H9 (cell line): ENCODE measurements around the gene CELF1. TPM values are rescaled to one million over a fixed set of nuclear protein-coding genes. Genes with fewer than 3 reads are reported as not detected.

Source experiments
- DNase-seq: peaks from one replicate; pipeline ENCODE4 v3.0.0-alpha.2; 2017
- H2AFZ ChIP-seq: one replicate; pipeline ENCODE4 v1.6.1; 2013; ENCODE audit warnings: mild to moderate bottlenecking, low read length, control low read depth, moderate library complexity
- H2AK5ac ChIP-seq: 2 replicates; pipeline ENCODE4 v1.6.1; 2013; ENCODE audit warnings: low read length, control low read depth, mixed read lengths; ENCODE audit not compliant: insufficient read length
- H2BK120ac ChIP-seq: one replicate; pipeline ENCODE4 v1.6.1; 2013; ENCODE audit warnings: low read depth, mild to moderate bottlenecking, low read length, control low read depth, inconsistent platforms; ENCODE audit not compliant: poor library complexity, severe bottlenecking
- H2BK12ac ChIP-seq: 2 replicates; pipeline ENCODE4 v1.6.1; 2013; ENCODE audit warnings: low read length, control low read depth, mixed read lengths, low read depth; ENCODE audit not compliant: insufficient read length
- H2BK15ac ChIP-seq: 2 replicates; pipeline ENCODE4 v1.6.1; 2013; ENCODE audit warnings: low read depth, low read length, control low read depth
- H2BK20ac ChIP-seq: one replicate; pipeline ENCODE4 v1.6.1; 2013; ENCODE audit warnings: low read depth, mild to moderate bottlenecking, low read length, control low read depth, inconsistent platforms; ENCODE audit not compliant: poor library complexity, severe bottlenecking
- H2BK5ac ChIP-seq: 2 replicates; pipeline ENCODE4 v1.6.1; 2013; ENCODE audit warnings: low read length, control low read depth, mixed read lengths; ENCODE audit not compliant: insufficient read length
- H3K14ac ChIP-seq: 2 replicates; pipeline ENCODE4 v1.6.1; 2013; ENCODE audit warnings: low read length, control low read depth; ENCODE audit not compliant: insufficient read depth
- H3K18ac ChIP-seq: 2 replicates; pipeline ENCODE4 v1.6.1; 2013; ENCODE audit warnings: low read depth, mild to moderate bottlenecking, mixed read lengths, low read length, control low read depth; ENCODE audit not compliant: insufficient read length
- H3K23ac ChIP-seq: 2 replicates; pipeline ENCODE4 v1.6.1; 2013; ENCODE audit warnings: low read length, control low read depth, mixed read lengths, low read depth; ENCODE audit not compliant: insufficient read length
- H3K23me2 ChIP-seq: 2 replicates; pipeline ENCODE4 v1.6.1; 2013; ENCODE audit warnings: low read depth, mild to moderate bottlenecking, mixed read lengths, low read length, control low read depth; ENCODE audit not compliant: insufficient read length, poor library complexity, severe bottlenecking
- H3K27ac ChIP-seq: 2 replicates; pipeline ENCODE4 v1.5.1; 2013; ENCODE audit warnings: low read length, control low read depth, mixed read lengths, low read depth; ENCODE audit not compliant: insufficient read length
- H3K27me3 ChIP-seq: 2 replicates; pipeline ENCODE4 v1.6.1; 2013; ENCODE audit warnings: low read length, control low read depth, inconsistent platforms; ENCODE audit not compliant: insufficient read depth
- H3K4ac ChIP-seq: 2 replicates; pipeline ENCODE4 v1.6.1; 2013; ENCODE audit warnings: low read depth, mild to moderate bottlenecking, control low read depth, inconsistent platforms, low read length, moderate library complexity
- H3K4me1 ChIP-seq: 2 replicates; pipeline ENCODE4 v1.6.1; 2013; ENCODE audit warnings: low read length, control low read depth, inconsistent platforms; ENCODE audit not compliant: insufficient read depth
- H3K4me2 ChIP-seq: 2 replicates; pipeline ENCODE4 v1.6.1; 2013; ENCODE audit warnings: low read length, control low read depth, mixed read lengths; ENCODE audit not compliant: insufficient read length, insufficient read depth
- H3K56ac ChIP-seq: 2 replicates; pipeline ENCODE4 v1.6.1; 2013; ENCODE audit warnings: low read depth, mild to moderate bottlenecking, mixed read lengths, low read length, control low read depth; ENCODE audit not compliant: insufficient read length
- H3K79me1 ChIP-seq: 2 replicates; pipeline ENCODE4 v1.6.1; 2013; ENCODE audit warnings: low read depth, mild to moderate bottlenecking, moderate library complexity, low read length, control low read depth, inconsistent platforms; ENCODE audit not compliant: insufficient read depth, poor library complexity, severe bottlenecking
- H3K79me2 ChIP-seq: 2 replicates; pipeline ENCODE4 v1.6.1; 2013; ENCODE audit warnings: low read length, control low read depth, inconsistent platforms; ENCODE audit not compliant: insufficient read depth
- H3K9ac ChIP-seq: 2 replicates; pipeline ENCODE4 v1.6.1; 2013; ENCODE audit warnings: low read length, control low read depth, mixed read lengths; ENCODE audit not compliant: insufficient read length; ENCODE audit errors: extremely low read depth
- H3K9me3 ChIP-seq: one replicate; pipeline ENCODE4 v1.6.1; 2013; ENCODE audit warnings: low read depth, low read length, inconsistent platforms; ENCODE audit not compliant: control insufficient read depth
- H3T11ph ChIP-seq: one replicate; pipeline ENCODE4 v1.6.1; 2013; ENCODE audit warnings: mild to moderate bottlenecking, low read length, control low read depth, inconsistent platforms
- H4K20me1 ChIP-seq: one replicate; pipeline ENCODE4 v1.6.1; 2013; ENCODE audit not compliant: control insufficient read depth, insufficient read length, insufficient read depth
- H4K5ac ChIP-seq: 2 replicates; pipeline ENCODE4 v1.6.1; 2013; ENCODE audit warnings: low read depth, mild to moderate bottlenecking, mixed read lengths, low read length, control low read depth; ENCODE audit not compliant: insufficient read length
- H4K8ac ChIP-seq: replicated peaks from 2 replicates; pipeline ENCODE4 v1.6.1; 2013; ENCODE audit warnings: low read length, control low read depth, mixed read lengths, low read depth; ENCODE audit not compliant: insufficient read length
- H4K91ac ChIP-seq: 2 replicates; pipeline ENCODE4 v1.6.1; 2013; ENCODE audit warnings: low read depth, mild to moderate bottlenecking, moderate library complexity, mixed read lengths, low read length, control low read depth; ENCODE audit not compliant: insufficient read length
- H3K27ac Mint-ChIP-seq, 3 experiments: 2 replicates in 2 of 3; 3 replicates in 1 of 3; pipeline ENCODE4 v1.8.0; 2020 to 2021; ENCODE audit warnings: mixed read lengths in 3 of 3, mild to moderate bottlenecking in 1 of 3, moderate library complexity in 1 of 3
- H3K27me3 Mint-ChIP-seq: 2 replicates; pipeline ENCODE4 v1.8.0; 2021; ENCODE audit warnings: low read depth, mild to moderate bottlenecking, moderate library complexity, mixed read lengths
- H3K36me3 Mint-ChIP-seq, 3 experiments: 2 replicates in 2 of 3; 3 replicates in 1 of 3; pipeline ENCODE4 v1.8.0; 2020 to 2021; ENCODE audit warnings: low read depth in 3 of 3, mixed read lengths in 3 of 3; ENCODE audit not compliant: insufficient read depth in 1 of 3
- H3K4me1 Mint-ChIP-seq, 2 experiments: 2 replicates each; pipeline ENCODE4 v1.8.0; 2020; ENCODE audit warnings: mixed read lengths in 2 of 2
- H3K4me3 Mint-ChIP-seq, 2 experiments: 2 replicates in 1 of 2; 3 replicates in 1 of 2; pipeline ENCODE4 v1.8.0; 2020 to 2021; ENCODE audit warnings: mild to moderate bottlenecking in 2 of 2, mixed read lengths in 2 of 2, moderate library complexity in 1 of 2
- H3K9me3 Mint-ChIP-seq, 2 experiments: 2 replicates in 1 of 2; 3 replicates in 1 of 2; pipeline ENCODE4 v1.8.0; 2020; ENCODE audit warnings: mild to moderate bottlenecking in 2 of 2, mixed read lengths in 2 of 2, moderate library complexity in 1 of 2
- WGBS: extraction: QIAGEN DNeasy Blood & Tissue Kit; methylation state at CpG from one replicate; pipeline ENCODE4 v1.1.7; 2013; ENCODE audit warnings: missing lambda C conversion rate, low lambda C conversion rate, mixed read lengths; ENCODE audit not compliant: insufficient read length; ENCODE audit errors: extremely low coverage; 5-methylcytosine and 5-hydroxymethylcytosine counted together
- total RNA-seq: library from RNA; stranded (reverse); gene quantifications from 2 replicates; pipeline ENCODE4 v1.2.1, GENCODE V29; 2021
- TF ChIP-seq, protein P1 (sequence below): fragments of 200-600 bp; sonication (generic); conservative IDR thresholded peaks from 3 replicates; pipeline ENCODE4 v1.8.0; 2021; ENCODE audit warnings: antibody characterized with exemption, mild to moderate bottlenecking

Gene CELF1
- total RNA-seq, 1 experiment from 2014 or later, result 211 TPM

DNA sequence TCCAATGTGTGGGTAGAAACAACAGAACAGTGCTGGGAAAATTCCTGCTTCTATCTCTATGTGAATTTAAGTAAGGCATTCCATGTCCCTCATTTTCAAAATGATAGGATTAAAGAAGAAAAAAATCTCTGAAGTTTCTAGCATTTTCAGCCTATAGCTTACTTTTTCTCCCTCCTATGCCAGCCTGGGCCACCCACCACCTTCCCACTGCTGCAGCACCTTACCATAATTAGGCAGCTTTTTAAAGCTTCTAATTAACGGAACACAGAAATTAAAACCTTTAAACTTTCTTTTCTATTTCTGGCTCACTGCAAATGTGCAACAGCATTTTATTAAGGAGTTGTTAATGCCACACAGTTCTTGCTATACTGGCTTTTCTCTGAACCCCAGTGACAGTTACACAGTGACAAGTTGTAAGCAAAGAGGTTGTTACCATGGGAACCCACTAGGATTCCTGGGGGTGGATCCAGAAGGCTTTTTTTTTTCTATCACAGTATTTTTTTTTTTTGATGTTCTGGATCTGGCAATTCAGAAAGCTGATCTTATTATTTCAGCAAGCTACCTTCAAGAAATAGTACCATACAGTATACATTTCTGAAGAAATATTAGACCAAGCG is 20.2 kb downstream of the CELF1 start:
- no peak overlapping the region for H2BK12ac ChIP-seq
- no peak overlapping the region for H4K5ac ChIP-seq
- no peak overlapping the region for H2BK15ac ChIP-seq
- no peaks in the 10 kb centered on the region for H3K4me1 ChIP-seq
- peaks cover 4% of the 10 kb centered on the region for H3K79me1 ChIP-seq
- H3K4me2 ChIP-seq, result no peak overlapping the region
- DNase-seq, result no peak
- TF ChIP-seq, protein P1, sequence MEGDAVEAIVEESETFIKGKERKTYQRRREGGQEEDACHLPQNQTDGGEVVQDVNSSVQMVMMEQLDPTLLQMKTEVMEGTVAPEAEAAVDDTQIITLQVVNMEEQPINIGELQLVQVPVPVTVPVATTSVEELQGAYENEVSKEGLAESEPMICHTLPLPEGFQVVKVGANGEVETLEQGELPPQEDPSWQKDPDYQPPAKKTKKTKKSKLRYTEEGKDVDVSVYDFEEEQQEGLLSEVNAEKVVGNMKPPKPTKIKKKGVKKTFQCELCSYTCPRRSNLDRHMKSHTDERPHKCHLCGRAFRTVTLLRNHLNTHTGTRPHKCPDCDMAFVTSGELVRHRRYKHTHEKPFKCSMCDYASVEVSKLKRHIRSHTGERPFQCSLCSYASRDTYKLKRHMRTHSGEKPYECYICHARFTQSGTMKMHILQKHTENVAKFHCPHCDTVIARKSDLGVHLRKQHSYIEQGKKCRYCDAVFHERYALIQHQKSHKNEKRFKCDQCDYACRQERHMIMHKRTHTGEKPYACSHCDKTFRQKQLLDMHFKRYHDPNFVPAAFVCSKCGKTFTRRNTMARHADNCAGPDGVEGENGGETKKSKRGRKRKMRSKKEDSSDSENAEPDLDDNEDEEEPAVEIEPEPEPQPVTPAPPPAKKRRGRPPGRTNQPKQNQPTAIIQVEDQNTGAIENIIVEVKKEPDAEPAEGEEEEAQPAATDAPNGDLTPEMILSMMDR, result no peak
- no peaks in the 10 kb centered on the region for H3K23me2 ChIP-seq
- peaks cover 64% of the 10 kb centered on the region; the same call in 1 of the 2 replicates for H3K79me2 ChIP-seq
- no peak overlapping the region for H3T11ph ChIP-seq
- H3K27ac Mint-ChIP-seq, result peak overlapping the region in 1 of 3 experiments; percentile 49; a peak in 2 of 7 replicates
- peaks cover 13 to 14% of the 10 kb centered on the region in 2 experiments for H3K4me1 Mint-ChIP-seq
- H4K91ac ChIP-seq, result no peak overlapping the region
- no peak overlapping the region for H3K4me3 Mint-ChIP-seq
- H3K9me3 Mint-ChIP-seq, result no peaks in the 10 kb centered on the region
- no peak overlapping the region for H3K23ac ChIP-seq
- H3K9ac ChIP-seq, result no peak overlapping the region
- H3K27me3 ChIP-seq, result no peaks in the 10 kb centered on the region
- no peak overlapping the region for H2BK20ac ChIP-seq
- WGBS, result no CpG with 5 or more reads among the region's 2 CpGs
- no peaks in the 10 kb centered on the region; the same call in 1 of the 2 replicates for H3K27me3 Mint-ChIP-seq
- no peak overlapping the region for H3K4ac ChIP-seq
- no peak overlapping the region for H2AK5ac ChIP-seq
- no peak overlapping the region for H2BK120ac ChIP-seq
- no peak overlapping the region for H3K14ac ChIP-seq
- no peak overlapping the region for H2AFZ ChIP-seq
- H3K27ac ChIP-seq, result no peak overlapping the region
- H4K8ac ChIP-seq, result no peak overlapping the region
- H2BK5ac ChIP-seq, result no peak overlapping the region
- H3K18ac ChIP-seq, result no peak overlapping the region
- no peaks in the 10 kb centered on the region for H4K20me1 ChIP-seq
- no peaks in the 10 kb centered on the region for H3K9me3 ChIP-seq
- no peak overlapping the region for H3K56ac ChIP-seq
- H3K36me3 Mint-ChIP-seq, result peaks cover 1 to 20% (median 4%) of the 10 kb centered on the region in 3 experiments; a peak in 5 of 7 replicates
